ENCODE data around the gene CFAP206. TPM values are rescaled to one million over a fixed set of nuclear protein-coding genes. Genes with fewer than 3 reads are reported as not detected.
"Not testable (repeated sequence)": the region's sequence is repeated elsewhere in the genome, so short reads cannot be mapped to it uniquely, and the experiment has no call there.

CFAP206 gene
- total RNA-seq, 4 donors from 2014 or later, result 0.23 to 0.47 TPM; not detected in 2

DNA sequence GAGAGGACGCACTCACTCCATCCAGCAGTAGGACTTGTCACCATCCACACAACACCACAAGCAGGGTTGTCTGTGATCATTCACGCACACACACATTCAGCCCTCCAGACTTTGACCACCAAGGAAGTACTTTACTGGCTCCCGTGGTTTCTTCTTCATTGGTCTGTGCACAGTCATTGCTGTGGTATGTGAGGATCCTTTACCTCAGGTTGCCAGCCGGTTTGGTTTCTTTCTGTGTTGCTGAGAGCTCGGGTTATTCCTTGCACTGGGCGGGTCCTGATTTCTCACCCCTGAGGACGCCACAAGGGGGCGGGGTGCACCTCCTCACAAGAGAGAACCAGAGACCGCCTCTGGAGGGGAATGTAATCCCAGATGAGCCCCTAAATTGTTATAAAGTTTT lies 76.2 kb downstream of the CFAP206 start:
- no peak overlapping the region for H3K4me3 ChIP-seq
- TF ChIP-seq, protein P1, sequence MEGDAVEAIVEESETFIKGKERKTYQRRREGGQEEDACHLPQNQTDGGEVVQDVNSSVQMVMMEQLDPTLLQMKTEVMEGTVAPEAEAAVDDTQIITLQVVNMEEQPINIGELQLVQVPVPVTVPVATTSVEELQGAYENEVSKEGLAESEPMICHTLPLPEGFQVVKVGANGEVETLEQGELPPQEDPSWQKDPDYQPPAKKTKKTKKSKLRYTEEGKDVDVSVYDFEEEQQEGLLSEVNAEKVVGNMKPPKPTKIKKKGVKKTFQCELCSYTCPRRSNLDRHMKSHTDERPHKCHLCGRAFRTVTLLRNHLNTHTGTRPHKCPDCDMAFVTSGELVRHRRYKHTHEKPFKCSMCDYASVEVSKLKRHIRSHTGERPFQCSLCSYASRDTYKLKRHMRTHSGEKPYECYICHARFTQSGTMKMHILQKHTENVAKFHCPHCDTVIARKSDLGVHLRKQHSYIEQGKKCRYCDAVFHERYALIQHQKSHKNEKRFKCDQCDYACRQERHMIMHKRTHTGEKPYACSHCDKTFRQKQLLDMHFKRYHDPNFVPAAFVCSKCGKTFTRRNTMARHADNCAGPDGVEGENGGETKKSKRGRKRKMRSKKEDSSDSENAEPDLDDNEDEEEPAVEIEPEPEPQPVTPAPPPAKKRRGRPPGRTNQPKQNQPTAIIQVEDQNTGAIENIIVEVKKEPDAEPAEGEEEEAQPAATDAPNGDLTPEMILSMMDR (IDR thresholded peaks at IDR 0.05), result peak in 1 of 4 experiments; percentile 9
- TF ChIP-seq EP300 (IDR thresholded peaks at IDR 0.05), result no peak
- WGBS, 2 donors (ENCODE audit: low coverage in 1 of 2), result 93% methylated on average over 3 of the region's 9 CpGs; no CpG with 5 or more reads in 1 of the 2 donors
- peaks cover 0 to 21% of the 10 kb centered on the region in 2 donors for H3K36me3 ChIP-seq
- no peaks in the 10 kb centered on the region for H3K9me3 ChIP-seq
- H3K4me1 ChIP-seq, result no peaks in the 10 kb centered on the region
- ATAC-seq, result no peak
- H3K27ac ChIP-seq, result no peak overlapping the region
- no peaks in the 10 kb centered on the region for H3K27me3 ChIP-seq

DNA sequence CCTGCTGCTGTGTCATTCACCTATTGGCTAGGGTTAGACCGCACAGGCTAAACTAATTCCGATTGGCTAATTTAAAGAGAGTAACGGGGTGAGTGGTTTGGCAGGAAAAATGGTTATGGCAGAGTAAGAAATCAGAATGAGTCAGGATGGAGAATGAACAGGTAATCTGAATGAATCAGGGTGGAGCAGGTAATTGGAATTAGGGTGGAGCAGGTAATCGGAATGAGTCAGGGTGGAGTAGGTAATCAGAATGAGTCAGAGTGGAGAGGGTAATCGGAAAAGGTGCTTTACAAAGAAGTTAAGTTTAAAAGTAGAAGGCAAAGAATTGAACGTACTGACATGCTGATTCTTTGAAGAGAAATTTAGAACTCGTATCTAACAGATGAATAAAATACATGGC lies 76.7 kb downstream of the CFAP206 start:
- H3K36me3 ChIP-seq, result peaks cover 0 to 19% of the 10 kb centered on the region in 2 donors
- no peak overlapping the region for H3K4me3 ChIP-seq
- H3K9me3 ChIP-seq, result no peaks in the 10 kb centered on the region
- H3K27me3 ChIP-seq, result no peaks in the 10 kb centered on the region
- H3K4me1 ChIP-seq, result no peaks in the 10 kb centered on the region
- ATAC-seq, result no peak
- WGBS, 2 donors (ENCODE audit: low coverage in 1 of 2), result 95% methylated on average over 7 of the region's 7 CpGs
- H3K27ac ChIP-seq, result no peak overlapping the region
- TF ChIP-seq POLR2AphosphoS5 (IDR thresholded peaks at IDR 0.05), result no peak
- no peak for TF ChIP-seq EP300 (IDR thresholded peaks at IDR 0.05)
- TF ChIP-seq POLR2A (IDR thresholded peaks at IDR 0.05), result no peak
- TF ChIP-seq, protein P1 (IDR thresholded peaks at IDR 0.05), result no peak

DNA sequence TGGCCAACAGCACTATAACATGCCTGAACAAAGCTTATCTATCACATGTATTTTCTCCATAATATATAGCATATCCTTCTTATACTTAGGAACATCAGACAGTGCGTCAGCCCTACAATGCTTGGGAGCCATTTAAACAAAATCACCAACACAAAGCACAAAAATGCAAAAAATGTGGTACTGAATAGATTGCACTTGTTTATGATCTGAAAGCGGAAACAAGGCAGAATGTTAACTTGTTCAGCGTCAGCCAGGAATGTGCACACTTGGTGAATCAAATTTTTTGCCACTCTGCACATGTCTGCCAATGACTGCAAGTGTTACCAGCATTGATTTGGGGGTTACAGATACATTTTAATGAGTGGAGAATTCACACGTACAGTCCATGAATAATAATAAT lies 79.8 kb downstream of the CFAP206 start:
- no peak overlapping the region for H3K27ac ChIP-seq
- no peak for ATAC-seq
- no peak overlapping the region for H3K4me3 ChIP-seq
- WGBS, 2 donors (ENCODE audit: low coverage in 1 of 2), result 84 to 88% methylated on average over 4 of the region's 4 CpGs
- H3K36me3 ChIP-seq, result peaks cover 0 to 20% of the 10 kb centered on the region in 2 donors
- H3K4me1 ChIP-seq, result no peaks in the 10 kb centered on the region
- TF ChIP-seq, protein P1 (IDR thresholded peaks at IDR 0.05), result no peak
- TF ChIP-seq POLR2A (IDR thresholded peaks at IDR 0.05) (no peak), EP300 (IDR thresholded peaks at IDR 0.05) (no peak), POLR2AphosphoS5 (IDR thresholded peaks at IDR 0.05) (no peak)
- no peaks in the 10 kb centered on the region for H3K27me3 ChIP-seq
- H3K9me3 ChIP-seq, result no peaks in the 10 kb centered on the region

DNA sequence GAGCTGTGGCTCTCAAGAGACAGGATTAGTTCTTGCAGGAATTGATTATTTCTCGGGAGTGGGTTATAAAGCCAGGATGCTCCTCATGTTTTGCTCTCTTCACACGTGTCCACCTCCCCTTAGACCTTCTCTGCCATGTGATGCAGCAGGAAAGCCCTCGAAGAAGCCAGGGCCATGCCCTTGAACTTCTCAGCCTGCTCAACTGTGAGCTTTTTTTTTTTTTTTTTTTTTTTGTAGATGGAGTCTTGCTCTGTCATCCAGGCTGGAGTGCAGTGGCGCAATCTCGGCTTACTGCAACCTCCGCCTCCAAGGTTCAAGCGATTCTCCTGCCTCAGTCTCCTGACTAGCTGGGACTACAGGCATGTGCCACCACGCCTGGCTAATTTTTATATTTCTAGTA lies 81.6 kb downstream of the CFAP206 start:
- ATAC-seq, H3K27me3 ChIP-seq, H3K27ac ChIP-seq, H3K9me3 ChIP-seq, H3K4me1 ChIP-seq, H3K4me3 ChIP-seq: not testable (repeated sequence)
- peaks cover 0 to 20% of the 10 kb centered on the region in 2 donors for H3K36me3 ChIP-seq
- 96 to 100% methylated on average over 2 to 7 of the region's 8 CpGs for WGBS, 2 donors (ENCODE audit: low coverage in 1 of 2)

DNA sequence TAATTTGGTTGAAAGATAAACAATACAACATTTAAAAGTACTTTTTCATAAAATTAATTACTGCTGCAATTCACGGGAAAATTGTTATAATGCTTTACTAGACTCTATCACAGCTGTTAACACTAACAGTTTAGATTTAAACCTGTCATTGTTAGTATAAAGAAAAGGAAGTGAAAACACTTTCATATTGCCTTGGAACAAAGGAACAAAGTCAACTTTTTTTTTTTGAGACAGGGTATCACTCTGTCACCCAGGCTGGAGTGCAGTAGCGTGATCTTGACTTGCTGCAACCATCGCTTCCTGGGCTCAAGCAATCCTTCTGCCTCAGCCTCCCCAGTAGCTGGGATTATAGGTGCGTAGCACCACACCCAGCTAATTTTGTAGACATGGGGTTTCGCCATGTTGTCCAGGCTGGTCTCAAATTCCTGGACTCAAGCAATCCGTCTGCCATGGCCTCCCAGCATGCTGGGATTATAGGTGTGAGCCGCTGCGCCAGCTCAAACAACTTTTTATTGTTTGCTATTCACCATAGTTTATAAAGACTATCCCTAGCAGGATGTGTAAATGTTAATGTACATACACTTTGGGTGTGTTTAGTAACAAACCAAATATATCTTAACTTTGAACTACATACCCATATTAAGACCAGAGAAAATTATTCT lies 87.1 kb downstream of the CFAP206 start:
- Histone ChIP-seq H3K36me3 (peaks cover 0 to 29% of the 10 kb centered on the region in 2 donors), H3K27ac (no peak overlapping the region), H3K27me3 (no peaks in the 10 kb centered on the region), H3K9me3 (no peaks in the 10 kb centered on the region), H3K4me3 (no peak overlapping the region), H3K4me1 (no peaks in the 10 kb centered on the region)
- TF ChIP-seq EP300 (IDR thresholded peaks at IDR 0.05) (no peak), POLR2A (IDR thresholded peaks at IDR 0.05) (no peak), POLR2AphosphoS5 (IDR thresholded peaks at IDR 0.05) (no peak)
- TF ChIP-seq, protein P1 (IDR thresholded peaks at IDR 0.05), result no peak
- ATAC-seq, result no peak
- 85 to 87% methylated on average over 6 to 8 of the region's 8 CpGs for WGBS, 2 donors (ENCODE audit: low coverage in 1 of 2)

All from gastroesophageal sphincter (tissue), 4 donors.